Fibroblast of peridontal ligament (primary cell): Measurements from ENCODE around the gene GMDS.

ENCODE experiments used
- DNase-seq: peaks from one replicate; pipeline ENCODE4 v3.0.0-alpha.2; 2010; ENCODE audit errors: extremely low read depth

The GMDS gene

GRCh38 chr6:1940381-1940780, 305.0 kb downstream of the GMDS start:
- DNase-seq: no peak

- no peak for DNase-seq
Observed at GRCh38 chr6:1933292-1933691, 312.1 kb downstream of the GMDS start.

GRCh38 chr6:1931817-1932216, 313.6 kb downstream of the GMDS start:
- no peak for DNase-seq

GRCh38 chr6:1930356-1930755, 315.0 kb downstream of the GMDS start:
- peak; percentile 40 for DNase-seq

- no peak for DNase-seq
Observed at GRCh38 chr6:1929931-1930330, 315.5 kb downstream of the GMDS start.

GRCh38 chr6:1925743-1926430, 319.5 kb downstream of the GMDS start:
- DNase-seq: no peak

- DNase-seq: no peak
Observed at GRCh38 chr6:1923449-1923848, 322.0 kb downstream of the GMDS start.

- DNase-seq: peak; percentile 43
Observed at GRCh38 chr6:1917626-1918371, 327.6 kb downstream of the GMDS start.

GRCh38 chr6:1916334-1917070, 328.9 kb downstream of the GMDS start:
- DNase-seq: peak; percentile 70

GRCh38 chr6:1915226-1915625, 330.2 kb downstream of the GMDS start:
- DNase-seq: no peak

GRCh38 chr6:1913577-1913976, 331.8 kb downstream of the GMDS start:
- DNase-seq: no peak

GRCh38 chr6:1912731-1913130, 332.7 kb downstream of the GMDS start:
- peak; percentile 4 for DNase-seq

- peak; percentile 61 for DNase-seq
Observed at GRCh38 chr6:1911474-1911873, 333.9 kb downstream of the GMDS start.

- peak; percentile 41 for DNase-seq
Observed at GRCh38 chr6:1910621-1911407, 334.6 kb downstream of the GMDS start.

GRCh38 chr6:1908784-1909183, 336.6 kb downstream of the GMDS start:
- no peak for DNase-seq

GRCh38 chr6:1906609-1907008, 338.8 kb downstream of the GMDS start:
- no peak for DNase-seq

GRCh38 chr6:1906014-1906413, 339.4 kb downstream of the GMDS start:
- DNase-seq: no peak

GRCh38 chr6:1904898-1905297, 340.5 kb downstream of the GMDS start:
- no peak for DNase-seq

- DNase-seq: no peak
Observed at GRCh38 chr6:1904466-1904799, 341.0 kb downstream of the GMDS start.

- no peak for DNase-seq
Observed at GRCh38 chr6:1903780-1904465, 341.5 kb downstream of the GMDS start.

- peak; percentile 58 for DNase-seq
Observed at GRCh38 chr6:1901556-1901955, 343.8 kb downstream of the GMDS start.
